Vagina (tissue), 2 donors: ENCODE results near the gene PRDX4. TPM values are rescaled to one million over a fixed set of nuclear protein-coding genes. Genes with fewer than 3 reads are reported as not detected.

Experiments used
- DNase-seq, 2 donors: peaks; one replicate each; pipeline ENCODE4 v3.0.0-alpha.2; 2017; ENCODE audit errors: extremely low spot score in 2 of 2
- H3K27ac ChIP-seq: fragments of 200-600 bp; sonication (generic); one replicate; pipeline ENCODE4 v1.5.1; 2019
- H3K27me3 ChIP-seq: fragments of 200-600 bp; sonication (generic); one replicate; pipeline ENCODE4 v1.5.1; 2019
- H3K36me3 ChIP-seq, 2 donors: fragments of 200-600 bp; sonication (generic); one replicate each; pipeline ENCODE4 v1.5.1; 2017 to 2019
- H3K4me1 ChIP-seq: fragments of 200-600 bp; sonication (generic); one replicate; pipeline ENCODE4 v1.5.1; 2019
- H3K4me3 ChIP-seq, 2 donors: fragments of 200-600 bp; sonication (generic); 1 replicate in 1 of 2; 2 replicates in 1 of 2; pipeline ENCODE4 v1.5.1; 2016 to 2019
- H3K9me3 ChIP-seq: fragments of 200-600 bp; sonication (generic); one replicate; pipeline ENCODE4 v1.5.1; 2019
- CTCF ChIP-seq, 3 experiments: fragments of 450-650 bp in 2 of 3; fragments of 200-600 bp in 1 of 3; sonication (generic) in 1 of 3; IDR thresholded peaks; one replicate each; pipeline ENCODE4 v1.5.1; 2017 to 2019; ENCODE audit warnings: antibody characterized with exemption in 3 of 3, mild to moderate bottlenecking in 2 of 3, moderate library complexity in 2 of 3
- POLR2A ChIP-seq, 2 donors: fragments of 450-650 bp; IDR thresholded peaks; one replicate each; pipeline ENCODE4 v1.6.1; 2017; ENCODE audit warnings: antibody characterized with exemption in 2 of 2, mild to moderate bottlenecking in 2 of 2, moderate library complexity in 2 of 2
- POLR2AphosphoS5 ChIP-seq, 2 donors: sonication (generic); formaldehyde crosslinking; IDR thresholded peaks; one replicate each; pipeline ENCODE4 v1.9.0; 2017; ENCODE audit warnings: antibody characterized with exemption in 2 of 2, mild to moderate bottlenecking in 2 of 2, low read depth in 1 of 2; ENCODE audit not compliant: insufficient read depth in 1 of 2
- intact Hi-C: fragments of 100-400 bp; cut with DNase I; formaldehyde crosslinking; loops from one replicate; pipeline ENCODE4 v1.15.1; 2023
- total RNA-seq: library from RNA; depleted of rRNA; stranded (reverse); fragments of >200 nt; gene quantifications from one replicate; pipeline ENCODE4 v1.2.3, GENCODE V29; 2016

PRDX4 gene
- 98.2 TPM for total RNA-seq

DNA sequence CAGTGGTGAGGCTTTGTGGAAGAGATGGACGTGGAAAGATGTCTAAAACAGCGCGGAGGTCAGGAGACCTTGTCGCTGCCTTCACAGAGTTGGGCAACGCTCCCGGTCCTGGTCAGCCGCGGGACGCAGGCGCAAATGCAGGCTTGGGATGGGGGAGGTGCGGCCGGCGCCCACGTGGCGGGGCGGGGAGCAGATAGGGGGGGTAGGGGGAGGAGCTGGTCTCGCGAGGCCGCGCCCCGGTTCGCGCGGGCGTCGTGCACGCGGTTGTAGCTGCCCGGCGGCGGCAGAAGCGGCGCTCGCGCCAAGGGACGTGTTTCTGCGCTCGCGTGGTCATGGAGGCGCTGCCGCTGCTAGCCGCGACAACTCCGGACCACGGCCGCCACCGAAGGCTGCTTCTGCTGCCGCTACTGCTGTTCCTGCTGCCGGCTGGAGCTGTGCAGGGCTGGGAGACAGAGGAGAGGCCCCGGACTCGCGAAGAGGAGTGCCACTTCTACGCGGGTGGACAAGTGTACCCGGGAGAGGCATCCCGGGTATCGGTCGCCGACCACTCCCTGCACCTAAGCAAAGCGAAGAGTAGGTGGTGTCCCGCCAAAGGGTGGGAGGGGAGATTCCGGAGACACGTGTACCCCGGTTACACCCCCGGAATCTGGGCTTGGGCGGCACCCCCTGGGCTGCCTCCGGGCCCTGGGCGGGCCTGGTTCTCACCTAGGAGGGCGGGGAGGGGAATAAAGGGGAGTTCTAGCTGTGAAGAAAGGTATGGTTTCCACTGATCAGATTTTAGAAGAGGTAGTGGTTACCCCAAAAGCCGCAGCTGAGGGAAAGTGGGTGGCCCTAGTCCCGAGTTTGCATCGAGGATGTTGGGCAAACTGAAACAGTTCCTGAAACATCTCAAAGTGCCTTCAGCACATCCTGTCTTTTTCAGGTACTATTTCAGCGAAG is at the start of gene PRDX4:
Gene PRDX4, plus strand, starts transcription at position 255 of the 939 bp plus-strand sequence. Its CDS starts 78 bp downstream, at position 333.
- intact Hi-C loops, result no loop called here
- H3K4me1 ChIP-seq, result peaks cover 4% of the 10 kb centered on the region
- no peak for DNase-seq

DNA sequence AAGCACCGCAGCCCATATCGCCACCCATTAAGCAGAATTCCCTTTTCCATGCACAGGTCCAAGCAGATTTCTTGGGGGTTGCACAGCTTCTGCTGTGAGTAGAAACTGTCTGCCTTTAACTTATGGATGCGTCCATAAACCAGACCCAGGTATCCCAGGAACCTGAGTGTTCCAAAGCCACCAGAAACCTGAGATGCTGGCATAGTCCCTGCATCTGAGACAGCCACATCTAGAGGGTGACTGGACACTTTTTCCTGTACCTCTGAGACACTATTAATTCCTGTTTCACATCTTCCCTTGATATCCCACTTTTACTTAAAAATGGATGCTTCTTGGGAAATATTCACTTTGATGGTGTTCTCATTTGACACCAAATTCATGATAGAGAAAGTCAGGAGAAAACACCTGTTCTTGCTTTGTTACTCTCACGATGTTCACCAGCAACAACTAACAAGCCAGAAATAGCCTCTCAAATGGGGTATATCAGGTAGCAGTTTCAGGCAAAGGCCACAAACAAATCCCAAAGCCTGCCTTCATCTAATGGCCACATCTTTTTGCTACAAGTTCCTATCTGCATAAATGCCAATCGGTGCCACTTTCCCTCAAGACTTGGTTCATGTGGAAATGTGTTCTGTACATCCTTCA is 45.5 kb upstream of the PRDX4 start:
- Histone ChIP-seq H3K27me3 (no peaks in the 10 kb centered on the region), H3K9me3 (no peaks in the 10 kb centered on the region), H3K4me1 (no peaks in the 10 kb centered on the region), H3K4me3 (no peak overlapping the region), H3K36me3 (no peaks in the 10 kb centered on the region), H3K27ac (no peak overlapping the region)
- DNase-seq, result no peak
- no peak for TF ChIP-seq CTCF (IDR thresholded peaks at IDR 0.05)
- TF ChIP-seq POLR2AphosphoS5 (IDR thresholded peaks at IDR 0.05; ENCODE audit: insufficient read depth in 1 of 2, low read depth in 1 of 2), result no peak
- no peak for TF ChIP-seq POLR2A (IDR thresholded peaks at IDR 0.05)
- intact Hi-C loops, result no loop called here

More for the DNA sequence above, at the start of gene PRDX4:
- Histone ChIP-seq H3K36me3 (no peaks in the 10 kb centered on the region), H3K27me3 (no peaks in the 10 kb centered on the region), H3K4me3 (peak within 1 kb of the TSS; percentile 61 to 67), H3K9me3 (no peaks in the 10 kb centered on the region), H3K27ac (peak within 1 kb of the TSS; percentile 65)
- TF ChIP-seq POLR2A (IDR thresholded peaks at IDR 0.05) (peak in 1 of 2 donors; percentile 24), POLR2AphosphoS5 (IDR thresholded peaks at IDR 0.05; ENCODE audit: insufficient read depth in 1 of 2, low read depth in 1 of 2) (peak in 1 of 2 donors; percentile 74), CTCF (IDR thresholded peaks at IDR 0.05) (no peak)

- Histone ChIP-seq H3K27ac (no peak overlapping the region), H3K4me1 (no peaks in the 10 kb centered on the region), H3K36me3 (no peaks in the 10 kb centered on the region), H3K4me3 (no peak overlapping the region), H3K27me3 (no peaks in the 10 kb centered on the region), H3K9me3 (no peaks in the 10 kb centered on the region)
- no peak for DNase-seq
- intact Hi-C loops, result no loop called here
- TF ChIP-seq CTCF (IDR thresholded peaks at IDR 0.05) (no peak), POLR2AphosphoS5 (IDR thresholded peaks at IDR 0.05; ENCODE audit: insufficient read depth in 1 of 2, low read depth in 1 of 2) (no peak), POLR2A (IDR thresholded peaks at IDR 0.05) (no peak)
Measured at GRCh38 chrX:23623797-23624196, 43.5 kb upstream of the PRDX4 start.

GRCh38 chrX:23626651-23627050 is 40.6 kb upstream of the PRDX4 start:
- Histone ChIP-seq H3K9me3 (no peaks in the 10 kb centered on the region), H3K4me1 (no peaks in the 10 kb centered on the region), H3K27me3 (no peaks in the 10 kb centered on the region), H3K36me3 (no peaks in the 10 kb centered on the region), H3K27ac (no peak overlapping the region), H3K4me3 (no peak overlapping the region)
- TF ChIP-seq POLR2A (IDR thresholded peaks at IDR 0.05) (no peak), CTCF (IDR thresholded peaks at IDR 0.05) (no peak), POLR2AphosphoS5 (IDR thresholded peaks at IDR 0.05; ENCODE audit: insufficient read depth in 1 of 2, low read depth in 1 of 2) (no peak)
- no peak for DNase-seq
- intact Hi-C loops, result no loop called here
